ENCODE results near the gene NHLRC4. TPM values are rescaled to one million over a fixed set of nuclear protein-coding genes. Genes with fewer than 3 reads are reported as not detected.

NHLRC4 gene
- total and polyA plus RNA-seq, 2 of the 13 experiments (the other 11 are each of a cell fraction or from before 2014, with no cell fraction given): 0.40 to 0.59 TPM

- intact Hi-C loops (cut with micrococcal nuclease; ENCODE audit: unreplicated experiment): no loop called here
- H4K20me1 ChIP-seq (ENCODE audit: insufficient read depth, low read length): no peaks in the 10 kb centered on the region
- no peak overlapping the region for H2AFZ ChIP-seq (ENCODE audit: low read length)
- no peak overlapping the region for H3K4me2 ChIP-seq (ENCODE audit: low read depth, low read length)
- POLR2A ChIA-PET: interaction anchor here (0.5 kb wide), 1 partner anchor 429 kb away, joined by 3 read pairs; no protein-coding TSS in a partner anchor
- in situ Hi-C loops (cut with HindIII; ENCODE audit: extremely low pct_ligation_motif_present, low pct_unique_long_range_greater_than_20kb): no loop called here
- CTCF ChIA-PET (ENCODE audit: low intra/inter-chr PET ratio, low total read pairs): no interaction called here
- no peaks in the 10 kb centered on the region for H3K9me3 ChIP-seq (ENCODE audit: low read length)
- ATAC-seq: no peak
- H3K36me3 ChIP-seq (replicated peaks in 1 of 2; ENCODE audit: control insufficient read depth in 1 of 2, insufficient read depth in 2 of 2, low read length in 2 of 2): peaks cover 4 to 8% of the 10 kb centered on the region in 2 experiments; a peak in 2 of 5 replicates
- H3K79me2 ChIP-seq (ENCODE audit: insufficient read depth, low read length): no peaks in the 10 kb centered on the region
- no peak overlapping the region for H3K9ac ChIP-seq (ENCODE audit: insufficient read depth, low read depth, low read length)
- WGBS (ENCODE audit: low lambda C conversion rate): 98% methylated on average over 16 of the region's 35 CpGs
- no peak for FAIRE-seq
- H3K27ac ChIP-seq (ENCODE audit: extremely low read length, insufficient read depth, low read length): no peak overlapping the region
- BruUV-seq (replicated peaks): no TSS peak
- TF ChIP-seq BCL6 (CRISPR knock-in tag; IDR thresholded peaks at IDR 0.05) (no peak), ZNF672 (CRISPR knock-in tag; IDR thresholded peaks at IDR 0.05) (no peak), ZNF670 (CRISPR knock-in tag; IDR thresholded peaks at IDR 0.05; ENCODE audit: borderline replicate concordance) (no peak)
- TF ChIP-seq, protein P1, sequence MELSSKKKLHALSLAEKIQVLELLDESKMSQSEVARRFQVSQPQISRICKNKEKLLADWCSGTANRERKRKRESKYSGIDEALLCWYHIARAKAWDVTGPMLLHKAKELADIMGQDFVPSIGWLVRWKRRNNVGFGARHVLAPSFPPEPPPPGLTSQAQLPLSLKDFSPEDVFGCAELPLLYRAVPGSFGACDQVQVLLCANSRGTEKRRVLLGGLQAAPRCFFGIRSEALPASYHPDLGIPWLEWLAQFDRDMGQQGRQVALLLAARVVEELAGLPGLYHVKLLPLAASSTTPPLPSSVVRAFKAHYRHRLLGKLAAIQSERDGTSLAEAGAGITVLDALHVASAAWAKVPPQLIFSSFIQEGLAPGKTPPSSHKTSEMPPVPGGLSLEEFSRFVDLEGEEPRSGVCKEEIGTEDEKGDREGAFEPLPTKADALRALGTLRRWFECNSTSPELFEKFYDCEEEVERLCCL (CRISPR knock-in tag; IDR thresholded peaks at IDR 0.05; ENCODE audit: borderline replicate concordance): no peak
- TF ChIP-seq, protein P2, sequence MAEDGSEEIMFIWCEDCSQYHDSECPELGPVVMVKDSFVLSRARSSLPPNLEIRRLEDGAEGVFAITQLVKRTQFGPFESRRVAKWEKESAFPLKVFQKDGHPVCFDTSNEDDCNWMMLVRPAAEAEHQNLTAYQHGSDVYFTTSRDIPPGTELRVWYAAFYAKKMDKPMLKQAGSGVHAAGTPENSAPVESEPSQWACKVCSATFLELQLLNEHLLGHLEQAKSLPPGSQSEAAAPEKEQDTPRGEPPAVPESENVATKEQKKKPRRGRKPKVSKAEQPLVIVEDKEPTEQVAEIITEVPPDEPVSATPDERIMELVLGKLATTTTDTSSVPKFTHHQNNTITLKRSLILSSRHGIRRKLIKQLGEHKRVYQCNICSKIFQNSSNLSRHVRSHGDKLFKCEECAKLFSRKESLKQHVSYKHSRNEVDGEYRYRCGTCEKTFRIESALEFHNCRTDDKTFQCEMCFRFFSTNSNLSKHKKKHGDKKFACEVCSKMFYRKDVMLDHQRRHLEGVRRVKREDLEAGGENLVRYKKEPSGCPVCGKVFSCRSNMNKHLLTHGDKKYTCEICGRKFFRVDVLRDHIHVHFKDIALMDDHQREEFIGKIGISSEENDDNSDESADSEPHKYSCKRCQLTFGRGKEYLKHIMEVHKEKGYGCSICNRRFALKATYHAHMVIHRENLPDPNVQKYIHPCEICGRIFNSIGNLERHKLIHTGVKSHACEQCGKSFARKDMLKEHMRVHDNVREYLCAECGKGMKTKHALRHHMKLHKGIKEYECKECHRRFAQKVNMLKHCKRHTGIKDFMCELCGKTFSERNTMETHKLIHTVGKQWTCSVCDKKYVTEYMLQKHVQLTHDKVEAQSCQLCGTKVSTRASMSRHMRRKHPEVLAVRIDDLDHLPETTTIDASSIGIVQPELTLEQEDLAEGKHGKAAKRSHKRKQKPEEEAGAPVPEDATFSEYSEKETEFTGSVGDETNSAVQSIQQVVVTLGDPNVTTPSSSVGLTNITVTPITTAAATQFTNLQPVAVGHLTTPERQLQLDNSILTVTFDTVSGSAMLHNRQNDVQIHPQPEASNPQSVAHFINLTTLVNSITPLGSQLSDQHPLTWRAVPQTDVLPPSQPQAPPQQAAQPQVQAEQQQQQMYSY (CRISPR knock-in tag; IDR thresholded peaks at IDR 0.05): no peak
- peaks cover 36% of the 10 kb centered on the region for H3K4me1 ChIP-seq (ENCODE audit: insufficient read depth, low read length)
- DNase-seq (ENCODE audit: low spot score): no peak
- H3K27me3 ChIP-seq (ENCODE audit: control insufficient read depth in 1 of 2, insufficient read depth in 2 of 2, low read length in 2 of 2): 0 out of 5 replicates have a peak, but pooled peaks cover 0 to 1% of the 10 kb centered on the region in 2 experiments
- H3K4me3 ChIP-seq (replicated peaks in 1 of 3; ENCODE audit: insufficient read depth in 1 of 3, low read depth in 2 of 3, low read length in 3 of 3): no peak overlapping the region
Observed at GRCh38 chr16:552171-552570, 14.6 kb upstream of the NHLRC4 start.
